Mesenchymal stem cell (in vitro differentiated cells and primary cell): ENCODE data around the gene CENPA.

Experiments
- DNase-seq: peaks from one replicate; pipeline ENCODE4 v3.0.0-alpha.2; 2013
- H2AFZ ChIP-seq: one replicate; pipeline ENCODE4 v1.6.1; 2013; ENCODE audit warnings: low read depth, mild to moderate bottlenecking, control low read depth, inconsistent platforms, low read length, moderate library complexity
- H2AK5ac ChIP-seq: 2 replicates; pipeline ENCODE4 v1.6.1; 2013; ENCODE audit warnings: low read length, moderate library complexity, mild to moderate bottlenecking, inconsistent platforms; ENCODE audit not compliant: severe bottlenecking
- H2BK120ac ChIP-seq: one replicate; pipeline ENCODE4 v1.6.1; 2013; ENCODE audit warnings: low read depth, mild to moderate bottlenecking, inconsistent platforms, low read length, moderate library complexity
- H2BK12ac ChIP-seq, 2 experiments: one replicate each; pipeline ENCODE4 v1.6.1; 2013; ENCODE audit warnings: inconsistent platforms in 2 of 2, low read length in 2 of 2, mild to moderate bottlenecking in 2 of 2, moderate library complexity in 2 of 2, control low read depth in 1 of 2
- H2BK15ac ChIP-seq: one replicate; pipeline ENCODE4 v1.6.1; 2013; ENCODE audit warnings: mild to moderate bottlenecking, low read depth, inconsistent platforms; ENCODE audit not compliant: poor library complexity, severe bottlenecking
- H2BK5ac ChIP-seq: 2 replicates; pipeline ENCODE4 v1.6.1; 2013; ENCODE audit warnings: low read depth, mild to moderate bottlenecking, low read length, control low read depth, inconsistent platforms; ENCODE audit not compliant: poor library complexity, severe bottlenecking
- H3K14ac ChIP-seq, 2 experiments: one replicate each; pipeline ENCODE4 v1.6.1; 2013; ENCODE audit warnings: inconsistent platforms in 2 of 2, low read length in 2 of 2, control low read depth in 1 of 2, mild to moderate bottlenecking in 1 of 2, moderate library complexity in 1 of 2
- H3K18ac ChIP-seq, 2 experiments: one replicate each; pipeline ENCODE4 v1.6.1; 2013; ENCODE audit warnings: inconsistent platforms in 2 of 2, low read length in 2 of 2, control low read depth in 1 of 2, low read depth in 1 of 2, mild to moderate bottlenecking in 1 of 2
- H3K23ac ChIP-seq, 2 experiments: one replicate each; pipeline ENCODE4 v1.6.1; 2013; ENCODE audit warnings: inconsistent platforms in 2 of 2, low read length in 2 of 2, mild to moderate bottlenecking in 2 of 2, moderate library complexity in 2 of 2, control low read depth in 1 of 2
- H3K27ac ChIP-seq: 2 replicates; pipeline ENCODE4 v1.5.1; 2013; ENCODE audit warnings: mild to moderate bottlenecking, moderate library complexity, low read length, control low read depth, inconsistent platforms; ENCODE audit not compliant: poor library complexity, severe bottlenecking
- H3K27me3 ChIP-seq, 2 experiments: 2 replicates each; pipeline versions ENCODE4 v1.6.1 to v1.7.0; 2013; ENCODE audit warnings: low read length in 2 of 2, mild to moderate bottlenecking in 2 of 2, moderate library complexity in 2 of 2, control low read depth in 1 of 2, inconsistent platforms in 1 of 2; ENCODE audit not compliant: control insufficient read depth in 1 of 2, insufficient read depth in 1 of 2
- H3K36me3 ChIP-seq, 2 experiments: 2 replicates each; pipeline versions ENCODE4 v1.6.1 to v1.7.0; 2013; ENCODE audit warnings: low read length in 2 of 2, control low read depth in 1 of 2, inconsistent platforms in 1 of 2, low read depth in 1 of 2, mild to moderate bottlenecking in 1 of 2; ENCODE audit not compliant: insufficient read depth in 2 of 2, control insufficient read depth in 1 of 2
- H3K4ac ChIP-seq, 2 experiments: one replicate each; pipeline ENCODE4 v1.6.1; 2013; ENCODE audit warnings: inconsistent platforms in 2 of 2, low read length in 2 of 2, mild to moderate bottlenecking in 2 of 2, moderate library complexity in 2 of 2, control low read depth in 1 of 2, low read depth in 1 of 2
- H3K4me1 ChIP-seq: 2 replicates; pipeline ENCODE4 v1.6.1; 2013; ENCODE audit warnings: low read depth, low read length, control low read depth; ENCODE audit not compliant: control insufficient read depth, insufficient read depth
- H3K4me2 ChIP-seq: 2 replicates; pipeline ENCODE4 v1.6.1; 2013; ENCODE audit warnings: low read length, mild to moderate bottlenecking, inconsistent platforms; ENCODE audit not compliant: poor library complexity, severe bottlenecking
- H3K4me3 ChIP-seq, 2 experiments: 2 replicates each; pipeline versions ENCODE4 v1.5.1 to v1.7.0; 2013; ENCODE audit warnings: low read length in 2 of 2, mild to moderate bottlenecking in 2 of 2, control low read depth in 1 of 2, low read depth in 1 of 2; ENCODE audit not compliant: insufficient read depth in 1 of 2
- H3K79me1 ChIP-seq: replicated peaks from 2 replicates; pipeline ENCODE4 v1.6.1; 2013; ENCODE audit warnings: mild to moderate bottlenecking, control low read depth, low read length, inconsistent platforms; ENCODE audit not compliant: poor library complexity, severe bottlenecking
- H3K9ac ChIP-seq: 2 replicates; pipeline ENCODE4 v1.7.0; 2013; ENCODE audit warnings: mild to moderate bottlenecking, low read length, moderate library complexity
- H3K9me3 ChIP-seq: 2 replicates; pipeline ENCODE4 v1.7.0; 2013; ENCODE audit warnings: mild to moderate bottlenecking, low read length; ENCODE audit not compliant: control insufficient read depth
- H4K8ac ChIP-seq: one replicate; pipeline ENCODE4 v1.6.1; 2013; ENCODE audit warnings: inconsistent platforms, mild to moderate bottlenecking, low read length, moderate library complexity
- H4K91ac ChIP-seq: one replicate; pipeline ENCODE4 v1.6.1; 2013; ENCODE audit warnings: mild to moderate bottlenecking, low read length, inconsistent platforms
- WGBS: methylation state at CpG from one replicate; pipeline ENCODE4 v1.1.7; 2013; ENCODE audit warnings: mixed read lengths; 5-methylcytosine and 5-hydroxymethylcytosine counted together

CENPA gene

GRCh38 chr2:26782876-26783704 lies 2.8 kb upstream of the CENPA start:
- Histone ChIP-seq H2BK5ac (no peak overlapping the region), H3K4ac (no peak overlapping the region), H3K36me3 (peaks cover 24 to 42% of the 10 kb centered on the region in 2 experiments), H3K14ac (no peak overlapping the region), H2AFZ (no peak overlapping the region), H3K4me1 (peaks cover 7% of the 10 kb centered on the region), H3K4me3 (no peak overlapping the region), H3K27ac (no peak overlapping the region), H2AK5ac (no peak overlapping the region), H4K91ac (no peak overlapping the region), H3K23ac (no peak overlapping the region), H3K9ac (no peak overlapping the region), H2BK120ac (no peak overlapping the region), H3K79me1 (peaks cover 12% of the 10 kb centered on the region), H3K4me2 (no peak overlapping the region), H2BK15ac (no peak overlapping the region), H3K9me3 (no peaks in the 10 kb centered on the region), H4K8ac (no peak overlapping the region), H2BK12ac (no peak overlapping the region), H3K27me3 (no peaks in the 10 kb centered on the region), H3K18ac (no peak overlapping the region)
- 99% methylated on average over 5 of the region's 12 CpGs for WGBS
- DNase-seq, result no peak

- Histone ChIP-seq H3K14ac (no peak overlapping the region), H2AK5ac (no peak overlapping the region), H2BK5ac (no peak overlapping the region), H3K9ac (peak overlapping the region; percentile 85), H2BK12ac (no peak overlapping the region), H3K23ac (no peak overlapping the region), H3K27me3 (no peaks in the 10 kb centered on the region), H3K79me1 (peaks cover 18% of the 10 kb centered on the region), H3K4ac (peak overlapping the region in 1 of 2 experiments; percentile 4), H4K91ac (no peak overlapping the region), H2BK15ac (no peak overlapping the region), H3K36me3 (peaks cover 14 to 26% of the 10 kb centered on the region in 2 experiments), H2AFZ (no peak overlapping the region), H3K4me2 (no peak overlapping the region), H2BK120ac (no peak overlapping the region), H3K27ac (no peak overlapping the region), H3K9me3 (no peaks in the 10 kb centered on the region), H3K4me3 (no peak overlapping the region), H3K4me1 (peaks cover 7% of the 10 kb centered on the region), H3K18ac (no peak overlapping the region), H4K8ac (no peak overlapping the region)
- 96% methylated on average over 18 of the region's 19 CpGs for WGBS
- peak; percentile 15 for DNase-seq
These were observed 1.2 kb upstream of the CENPA start for GRCh38 chr2:26784570-26785234.

- peak overlapping the region; percentile 54 for H2AFZ ChIP-seq
- peak overlapping the region; percentile 76 to 80 for H3K4me3 ChIP-seq
- H3K9ac ChIP-seq, result peak overlapping the region; percentile 85
- H3K79me1 ChIP-seq, result peaks cover 24% of the 10 kb centered on the region
- H3K18ac ChIP-seq, result peak overlapping the region; percentile 61 to 67
- peaks cover 5 to 8% of the 10 kb centered on the region in 2 experiments for H3K36me3 ChIP-seq
- H2AK5ac ChIP-seq, result no peak overlapping the region
- H4K8ac ChIP-seq, result peak overlapping the region; percentile 51
- no peak overlapping the region for H2BK15ac ChIP-seq
- H3K23ac ChIP-seq, result peak overlapping the region in 1 of 2 experiments; percentile 42
- H3K27me3 ChIP-seq, result no peaks in the 10 kb centered on the region
- H3K27ac ChIP-seq, result no peak overlapping the region
- H2BK5ac ChIP-seq, result no peak overlapping the region
- no peak overlapping the region for H4K91ac ChIP-seq
- 2% methylated on average over 55 of the region's 55 CpGs for WGBS
- H2BK120ac ChIP-seq, result no peak overlapping the region
- DNase-seq, result peak; percentile 20
- no peak overlapping the region for H2BK12ac ChIP-seq
- no peaks in the 10 kb centered on the region for H3K9me3 ChIP-seq
- peaks cover 7% of the 10 kb centered on the region for H3K4me1 ChIP-seq
- H3K14ac ChIP-seq, result no peak overlapping the region
- peak overlapping the region in 1 of 2 experiments; percentile 13 for H3K4ac ChIP-seq
- peak overlapping the region; percentile 100 for H3K4me2 ChIP-seq
These were observed 562 bp downstream of the CENPA start for GRCh38 chr2:26786207-26787028.
